NCI-H187 treated with DMSO at 0.1 percent for 48 hours (cell line): Measurements from ENCODE around the gene ELAPOR2.
"Not testable (repeated sequence)": the region's sequence is repeated elsewhere in the genome, so short reads cannot be mapped to it uniquely, and the experiment has no call there.

Source experiments
- DNase-seq: peaks from one replicate; lab custom pipeline; 2025; lab: John Stamatoyannopoulos, UW

Gene ELAPOR2

GRCh38 chr7:87059525-87060287 lies at the start of gene ELAPOR2:
Gene ELAPOR2 (minus strand): TSS chr7:87059654. CDS start chr7:87059513, 141 bp downstream.
- peak; percentile 79 for DNase-seq

- DNase-seq = no peak
Measured at GRCh38 chr7:87107949-87108776, 48.7 kb upstream of the ELAPOR2 start.

GRCh38 chr7:87106974-87107612 lies 47.6 kb upstream of the ELAPOR2 start:
- DNase-seq = no peak

- DNase-seq = no peak
Measured at GRCh38 chr7:87105401-87105800, 45.9 kb upstream of the ELAPOR2 start.

GRCh38 chr7:87100326-87100725 lies 40.9 kb upstream of the ELAPOR2 start:
- DNase-seq = no peak

GRCh38 chr7:87097375-87097774 lies 37.9 kb upstream of the ELAPOR2 start:
- not testable (repeated sequence) for DNase-seq

- no peak for DNase-seq
Measured at GRCh38 chr7:87094322-87094721, 34.9 kb upstream of the ELAPOR2 start.

GRCh38 chr7:87092568-87093091 lies 33.2 kb upstream of the ELAPOR2 start:
- no peak for DNase-seq

GRCh38 chr7:87091487-87092066 lies 32.1 kb upstream of the ELAPOR2 start:
- DNase-seq = no peak

- no peak for DNase-seq
Measured at GRCh38 chr7:87083865-87084519, 24.5 kb upstream of the ELAPOR2 start.

- no peak for DNase-seq
Measured at GRCh38 chr7:87082675-87083074, 23.2 kb upstream of the ELAPOR2 start.

- no peak for DNase-seq
Measured at GRCh38 chr7:87075671-87076404, 16.4 kb upstream of the ELAPOR2 start.

- DNase-seq = no peak
Measured at GRCh38 chr7:87067788-87068187, 8.3 kb upstream of the ELAPOR2 start.

- no peak for DNase-seq
Measured at GRCh38 chr7:87060288-87060537, 759 bp upstream of the ELAPOR2 start.

GRCh38 chr7:87058744-87059524 lies 520 bp downstream of the ELAPOR2 start:
- DNase-seq = no peak

GRCh38 chr7:87057210-87057609 lies 2.2 kb downstream of the ELAPOR2 start:
- no peak for DNase-seq

- no peak for DNase-seq
Measured at GRCh38 chr7:87056346-87056745, 3.1 kb downstream of the ELAPOR2 start.

- no peak for DNase-seq
Measured at GRCh38 chr7:87048839-87049238, 10.6 kb downstream of the ELAPOR2 start.

- DNase-seq = no peak
Measured at GRCh38 chr7:87046456-87046855, 13.0 kb downstream of the ELAPOR2 start.

- not testable (repeated sequence) for DNase-seq
Measured at GRCh38 chr7:87044713-87045112, 14.7 kb downstream of the ELAPOR2 start.
